ENCODE measurements around the gene FANCI. TPM values are rescaled to one million over a fixed set of nuclear protein-coding genes. Genes with fewer than 3 reads are reported as not detected.

The FANCI gene
- total and polyA plus RNA-seq, 2 of the 13 experiments (the other 11 are each of a cell fraction or from before 2014, with no cell fraction given) = 15.7 to 68.8 TPM

DNA sequence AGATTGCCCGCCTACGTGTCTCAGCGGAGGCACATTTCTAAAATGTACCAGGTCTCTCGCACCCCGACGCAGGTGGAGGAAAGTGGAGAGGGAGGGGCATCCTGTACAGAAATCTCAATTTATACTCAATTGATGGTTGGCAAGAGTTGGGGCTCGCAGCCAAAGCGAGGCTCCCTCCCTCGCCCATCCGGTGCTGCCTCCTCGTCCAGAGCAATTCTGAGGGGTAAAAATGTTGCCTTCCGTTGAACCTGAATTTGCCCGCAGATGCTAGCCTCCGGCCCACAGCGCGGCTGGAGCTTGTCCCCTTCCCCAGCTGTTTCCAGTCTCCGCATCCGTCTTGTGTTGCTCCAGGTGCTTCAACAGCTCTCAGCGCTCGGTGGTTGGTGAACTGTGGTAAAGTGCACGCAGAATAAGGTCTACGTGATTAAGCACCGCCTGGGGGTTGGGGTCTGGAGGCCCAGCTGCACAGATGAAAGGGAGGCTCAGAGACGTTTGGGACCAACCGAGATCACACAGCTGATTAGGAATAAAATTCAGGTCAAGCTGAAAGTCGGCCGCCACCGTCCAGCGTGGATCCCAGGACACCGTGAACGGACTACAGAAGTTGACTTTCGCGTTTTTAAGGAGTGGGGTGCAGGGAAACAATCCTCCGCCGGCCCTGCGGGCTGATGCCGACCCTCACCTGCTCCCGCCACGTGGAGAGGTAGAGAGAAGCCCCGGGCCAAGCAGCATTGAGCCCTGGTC lies 91.7 kb downstream of the FANCI start (continued):
- no peak for TF ChIP-seq ZNF275 (CRISPR knock-in tag; IDR thresholded peaks at IDR 0.05; ENCODE audit: borderline replicate concordance)
- no peak for TF ChIP-seq FOSL1 (CRISPR knock-in tag; IDR thresholded peaks at IDR 0.05; ENCODE audit: borderline replicate concordance)
- no peak for TF ChIP-seq TGIF2 (CRISPR knock-in tag; IDR thresholded peaks at IDR 0.05)
- TF ChIP-seq SP1 (IDR thresholded peaks at IDR 0.05) = no peak
- no peak for TF ChIP-seq SP1 (CRISPR knock-in tag; IDR thresholded peaks at IDR 0.05)
- TF ChIP-seq ZSCAN30 (CRISPR knock-in tag; IDR thresholded peaks at IDR 0.05) = peak; percentile 13; the same call in 1 of the 2 replicates
- TF ChIP-seq POLR2A (IDR thresholded peaks at IDR 0.05; ENCODE audit: insufficient read depth in 1 of 2, low read depth in 2 of 2, low read length in 2 of 2) = 0 out of 4 replicates have a peak, but pooled peaks of 1 of the 2 experiments have one; percentile 21
- TF ChIP-seq ZMYM3 (CRISPR knock-in tag; IDR thresholded peaks at IDR 0.05) = peak; percentile 97
- no peak for TF ChIP-seq CHD4 (IDR thresholded peaks at IDR 0.05; ENCODE audit: borderline replicate concordance, low read length)
- peak; percentile 46; the same call in 1 of the 2 replicates for TF ChIP-seq ZIK1 (CRISPR knock-in tag; IDR thresholded peaks at IDR 0.05; ENCODE audit: borderline replicate concordance, low read depth)
- peak; percentile 18; the same call in 1 of the 2 replicates for TF ChIP-seq ZFP91 (CRISPR knock-in tag; IDR thresholded peaks at IDR 0.05; ENCODE audit: borderline replicate concordance)
- 0 out of 2 replicates have a peak, but pooled peaks have one; percentile 42 for TF ChIP-seq ZNF724P (CRISPR knock-in tag; IDR thresholded peaks at IDR 0.05; ENCODE audit: borderline replicate concordance)
- peak; percentile 35; the same call in 1 of the 2 replicates for TF ChIP-seq MAX (IDR thresholded peaks at IDR 0.05)
- TF ChIP-seq ZNF274 (CRISPR knock-in tag; IDR thresholded peaks at IDR 0.05) = no peak
- TF ChIP-seq SP4 (CRISPR knock-in tag; IDR thresholded peaks at IDR 0.05) = peak; percentile 52; the same call in 1 of the 2 replicates
- no peak for TF ChIP-seq MAZ (IDR thresholded peaks at IDR 0.05; ENCODE audit: borderline replicate concordance, low read depth, low read length)
- TF ChIP-seq MAZ (CRISPR knock-in tag; IDR thresholded peaks at IDR 0.05; ENCODE audit: low read depth) = peak; percentile 10; the same call in 1 of the 2 replicates
- TF ChIP-seq ZNF253 (CRISPR knock-in tag; IDR thresholded peaks at IDR 0.05; ENCODE audit: borderline replicate concordance) = 0 out of 2 replicates have a peak, but pooled peaks have one; percentile 42
- no peak for TF ChIP-seq GTF3A (CRISPR knock-in tag; conservative IDR thresholded peaks at IDR 0.05)
- TF ChIP-seq ZNF841 (CRISPR knock-in tag; IDR thresholded peaks at IDR 0.05; ENCODE audit: borderline replicate concordance) = no peak
- TF ChIP-seq, protein P1, sequence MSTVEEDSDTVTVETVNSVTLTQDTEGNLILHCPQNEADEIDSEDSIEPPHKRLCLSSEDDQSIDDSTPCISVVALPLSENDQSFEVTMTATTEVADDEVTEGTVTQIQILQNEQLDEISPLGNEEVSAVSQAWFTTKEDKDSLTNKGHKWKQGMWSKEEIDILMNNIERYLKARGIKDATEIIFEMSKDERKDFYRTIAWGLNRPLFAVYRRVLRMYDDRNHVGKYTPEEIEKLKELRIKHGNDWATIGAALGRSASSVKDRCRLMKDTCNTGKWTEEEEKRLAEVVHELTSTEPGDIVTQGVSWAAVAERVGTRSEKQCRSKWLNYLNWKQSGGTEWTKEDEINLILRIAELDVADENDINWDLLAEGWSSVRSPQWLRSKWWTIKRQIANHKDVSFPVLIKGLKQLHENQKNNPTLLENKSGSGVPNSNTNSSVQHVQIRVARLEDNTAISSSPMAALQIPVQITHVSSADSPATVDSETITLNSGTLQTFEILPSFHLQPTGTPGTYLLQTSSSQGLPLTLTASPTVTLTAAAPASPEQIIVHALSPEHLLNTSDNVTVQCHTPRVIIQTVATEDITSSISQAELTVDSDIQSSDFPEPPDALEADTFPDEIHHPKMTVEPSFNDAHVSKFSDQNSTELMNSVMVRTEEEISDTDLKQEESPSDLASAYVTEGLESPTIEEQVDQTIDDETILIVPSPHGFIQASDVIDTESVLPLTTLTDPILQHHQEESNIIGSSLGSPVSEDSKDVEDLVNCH (CRISPR knock-in tag; IDR thresholded peaks at IDR 0.05) = no peak
- TF ChIP-seq MTA1 (CRISPR knock-in tag; IDR thresholded peaks at IDR 0.05; ENCODE audit: borderline replicate concordance) = 0 out of 2 replicates have a peak, but pooled peaks have one; percentile 9
- peak; percentile 4; the same call in 1 of the 2 replicates for TF ChIP-seq ZC3H13 (CRISPR knock-in tag; IDR thresholded peaks at IDR 0.05)
- 0 out of 2 replicates have a peak, but pooled peaks have one; percentile 0 for TF ChIP-seq KDM5B (CRISPR knock-in tag; IDR thresholded peaks at IDR 0.05; ENCODE audit: borderline replicate concordance)

Measured in HepG2 (cell line).